SK-N-SH (cell line): ENCODE data around the gene KLHDC8B. TPM values are rescaled to one million over a fixed set of nuclear protein-coding genes. Genes with fewer than 3 reads are reported as not detected.

Experiments used
- CTCF ChIA-PET: fragments of 300-600, 350-600 bp; formaldehyde crosslinking; extraction: SDS; loops from one replicate; lab custom pipeline; 2021; lab: Yijun Ruan, JAX
- POLR2A ChIA-PET: fragments of 350-600 bp; sonication (Branson Sonifier 250); formaldehyde crosslinking; extraction: SDS; loops from one replicate; lab custom pipeline; 2020; ENCODE audit warnings: antibody characterized with exemption, inconsistent platforms; lab: Yijun Ruan, JAX
- DNase-seq: peaks from one replicate; pipeline ENCODE4 v3.0.0; 2012
- H2AFZ ChIP-seq: fragments of 200-600 bp; sonication (generic); 2 replicates; pipeline ENCODE4 v1.8.1; 2016; ENCODE audit warnings: antibody characterized with exemption, mild to moderate bottlenecking, low read depth
- H3F3A ChIP-seq: fragments of 200-600 bp; sonication (generic); replicated peaks from 2 replicates; pipeline ENCODE3; 2016; ENCODE audit warnings: antibody characterized with exemption, mild to moderate bottlenecking; ENCODE audit not compliant: insufficient read depth
- H3K27ac ChIP-seq, 2 experiments: fragments of 200-500 bp in 1 of 2; fragments of 200-600 bp in 1 of 2; sonication (Bioruptor generic) in 1 of 2; sonication (generic), shearing (Covaris generic) in 1 of 2; 2 replicates each; pipeline versions ENCODE4 v1.5.1 to v1.6.1; 2014 to 2016; ENCODE audit warnings: low read depth in 2 of 2, inconsistent platforms in 1 of 2, low read length in 1 of 2, mild to moderate bottlenecking in 1 of 2, mixed read lengths in 1 of 2
- H3K27me3 ChIP-seq: fragments of 200-600 bp; sonication (generic), shearing (Covaris generic); 2 replicates; pipeline ENCODE4 v1.6.1; 2016; ENCODE audit warnings: mixed run types; ENCODE audit not compliant: insufficient read depth
- H3K36me3 ChIP-seq, 2 experiments: fragments of 200-500 bp in 1 of 2; fragments of 200-600 bp in 1 of 2; sonication (Bioruptor generic) in 1 of 2; sonication (generic) in 1 of 2; replicated peaks in 1 of 2; 2 replicates each; pipeline versions ENCODE3 to v1.5.1; 2014 to 2016; ENCODE audit warnings: low read length in 1 of 2, mild to moderate bottlenecking in 1 of 2; ENCODE audit not compliant: insufficient read depth in 2 of 2, control insufficient read depth in 1 of 2
- H3K4me1 ChIP-seq, 2 experiments: fragments of 200-500 bp in 1 of 2; fragments of 200-600 bp in 1 of 2; sonication (Bioruptor generic) in 1 of 2; sonication (generic), shearing (Covaris generic) in 1 of 2; 2 replicates each; pipeline versions ENCODE4 v1.5.1 to v1.6.1; 2014 to 2016; ENCODE audit warnings: low read depth in 1 of 2, low read length in 1 of 2, mixed run types in 1 of 2; ENCODE audit not compliant: insufficient read depth in 2 of 2, control insufficient read depth in 1 of 2
- H3K4me2 ChIP-seq: fragments of 200-600 bp; sonication (generic), shearing (Covaris generic); 2 replicates; pipeline ENCODE4 v1.6.1; 2017; ENCODE audit warnings: mixed run types
- H3K4me3 ChIP-seq, 2 experiments: fragments of 200-500 bp in 1 of 2; fragments of 200-600 bp in 1 of 2; sonication (Bioruptor generic) in 1 of 2; sonication (generic), shearing (Covaris generic) in 1 of 2; 2 replicates each; pipeline versions ENCODE4 v1.5.1 to v1.8.1; 2014 to 2016; ENCODE audit warnings: low read depth in 2 of 2, inconsistent platforms in 1 of 2, low read length in 1 of 2, mild to moderate bottlenecking in 1 of 2, mixed read lengths in 1 of 2, moderate library complexity in 1 of 2
- H3K79me2 ChIP-seq: fragments of 200-600 bp; sonication (generic); 2 replicates; pipeline ENCODE4 v1.8.1; 2017; ENCODE audit warnings: mild to moderate bottlenecking; ENCODE audit not compliant: insufficient read depth
- H3K9ac ChIP-seq: fragments of 200-600 bp; sonication (generic); 2 replicates; pipeline ENCODE4 v1.6.1; 2017; ENCODE audit warnings: mixed run types
- H3K9me2 ChIP-seq: fragments of 200-600 bp; sonication (generic); 2 replicates; pipeline ENCODE4 v1.6.1; 2017; ENCODE audit warnings: mixed run types
- H3K9me3 ChIP-seq: fragments of 200-600 bp; sonication (generic); 2 replicates; pipeline ENCODE4 v1.6.1; 2017; ENCODE audit warnings: mixed run types, mild to moderate bottlenecking, moderate library complexity
- H4K20me1 ChIP-seq: fragments of 200-600 bp; sonication (generic); 2 replicates; pipeline ENCODE4 v1.6.1; 2017; ENCODE audit warnings: mild to moderate bottlenecking, mixed run types; ENCODE audit not compliant: insufficient read depth
- CTCF ChIP-seq: fragments of 200-600 bp; sonication (generic); IDR thresholded peaks from 2 replicates; pipeline ENCODE4 v1.6.1; 2017; ENCODE audit warnings: antibody characterized with exemption, mild to moderate bottlenecking, moderate library complexity
- FOSL2 ChIP-seq: IDR thresholded peaks from 2 replicates; pipeline ENCODE4 v1.4.0; 2012; ENCODE audit warnings: low read depth, mild to moderate bottlenecking, moderate library complexity, borderline replicate concordance
- FOXM1 ChIP-seq: IDR thresholded peaks from 2 replicates; pipeline ENCODE4 v1.4.0; 2012; ENCODE audit warnings: low read depth, mild to moderate bottlenecking
- GABPA ChIP-seq: IDR thresholded peaks from 2 replicates; pipeline ENCODE4 v1.4.0; 2012; ENCODE audit warnings: low read depth, mild to moderate bottlenecking
- JUND ChIP-seq: IDR thresholded peaks from 2 replicates; pipeline ENCODE4 v1.4.0; 2012
- MXI1 ChIP-seq: IDR thresholded peaks from 2 replicates; pipeline ENCODE4 v1.6.1; 2012; ENCODE audit warnings: mild to moderate bottlenecking, low read depth, low read length, improper control_type of control experiment
- RAD21 ChIP-seq: IDR thresholded peaks from 2 replicates; pipeline ENCODE4 v1.6.1; 2012; ENCODE audit warnings: mild to moderate bottlenecking, low read length
- RCOR1 ChIP-seq: fragments of 150-350 bp; IDR thresholded peaks from 2 replicates; pipeline ENCODE4 v1.6.1; 2017; ENCODE audit warnings: antibody characterized with exemption, low read length
- REST ChIP-seq: IDR thresholded peaks from 2 replicates; pipeline ENCODE4 v1.6.1; 2012; ENCODE audit warnings: mild to moderate bottlenecking, low read depth, low read length, moderate library complexity
- RFX5 ChIP-seq: IDR thresholded peaks from 2 replicates; pipeline ENCODE4 v1.6.1; 2012; ENCODE audit warnings: mild to moderate bottlenecking, improper control_type of control experiment, low read length
- RXRA ChIP-seq: IDR thresholded peaks from 2 replicates; pipeline ENCODE4 v1.4.0; 2012; ENCODE audit warnings: low read depth, mild to moderate bottlenecking, borderline replicate concordance
- SIN3A ChIP-seq: IDR thresholded peaks from 2 replicates; pipeline ENCODE4 v1.6.1; 2012; ENCODE audit warnings: low read depth, mild to moderate bottlenecking, low read length, moderate library complexity, borderline replicate concordance
- TEAD4 ChIP-seq: IDR thresholded peaks from 2 replicates; pipeline ENCODE4 v1.4.0; 2012; ENCODE audit warnings: mild to moderate bottlenecking, borderline replicate concordance; ENCODE audit not compliant: insufficient read depth
- YY1 ChIP-seq: IDR thresholded peaks from 2 replicates; pipeline ENCODE4 v1.4.0; 2012; ENCODE audit warnings: low read depth, mild to moderate bottlenecking
- WGBS: methylation state at CpG from one replicate; pipeline ENCODE4 v1.1.6; 2017; ENCODE audit warnings: low lambda C conversion rate; 5-methylcytosine and 5-hydroxymethylcytosine counted together
- polyA plus RNA-seq, 3 experiments: library from polyadenylated mRNA; depleted of rRNA; stranded (reverse); fragments of >200 nt; gene quantifications; 2 replicates each; pipeline ENCODE4 v1.2.3, GENCODE V29; 2012

The KLHDC8B gene
- polyA plus RNA-seq, 1 of the 3 experiments (the other 2 are of a cell fraction): 35.3 TPM

- H3F3A ChIP-seq: no peaks in the 10 kb centered on the region
- H3K9me3 ChIP-seq: no peaks in the 10 kb centered on the region
- no peaks in the 10 kb centered on the region for H3K4me1 ChIP-seq
- H3K36me3 ChIP-seq: no peaks in the 10 kb centered on the region
- 74% methylated on average over 22 of the region's 53 CpGs for WGBS
- H3K9ac ChIP-seq: no peak overlapping the region
- no peaks in the 10 kb centered on the region for H3K27me3 ChIP-seq
- DNase-seq: peak; percentile 47
- no peaks in the 10 kb centered on the region for H4K20me1 ChIP-seq
- H3K4me2 ChIP-seq: no peak overlapping the region
- no peak for TF ChIP-seq YY1
- no peak for TF ChIP-seq TEAD4
- no peak for TF ChIP-seq RCOR1
- no peak for TF ChIP-seq SIN3A
- no peak for TF ChIP-seq FOSL2
- TF ChIP-seq RFX5: no peak
- no peak for TF ChIP-seq CTCF
- no peak for TF ChIP-seq RXRA
- no peak for TF ChIP-seq FOXM1
- TF ChIP-seq REST: no peak
- no peak for TF ChIP-seq RAD21
- no peak for TF ChIP-seq JUND
- no peak for TF ChIP-seq MXI1
- TF ChIP-seq GABPA: no peak
- no peak overlapping the region for H3K27ac ChIP-seq
- CTCF ChIA-PET: no interaction called here
- H3K79me2 ChIP-seq: no peaks in the 10 kb centered on the region
- POLR2A ChIA-PET: no interaction called here
- H2AFZ ChIP-seq: no peak overlapping the region
- no peaks in the 10 kb centered on the region for H3K9me2 ChIP-seq
- H3K4me3 ChIP-seq: no peak overlapping the region
These were observed 28.0 kb downstream of the KLHDC8B start for GRCh38 chr3:49199239-49199899.
